ENCODE measurements around the gene ZNRF3. TPM values are rescaled to one million over a fixed set of nuclear protein-coding genes. Genes with fewer than 3 reads are reported as not detected.
A peak's percentile ranks its signal among the peaks of the same experiment; 100 is the strongest.

Gene ZNRF3
- total and polyA plus RNA-seq, 4 donors, result 3.5 to 10.2 (median 6.9) TPM

- no peak overlapping the region for H3K4me3 ChIP-seq
- H3K27ac ChIP-seq (ENCODE audit: low read depth in 1 of 2, low read length in 1 of 2), result peak overlapping the region in 1 of 2 donors; percentile 59
- DNase-seq, result peak in 2 of 3 donors; percentile 51 to 79
- WGBS, 2 donors, result 65 to 80% methylated on average over 3 of the region's 3 CpGs
- peaks cover 0 to 2% (median 0%) of the 10 kb centered on the region in 4 donors for H3K36me3 ChIP-seq (ENCODE audit: control insufficient read depth in 4 of 4, insufficient read depth in 4 of 4, low read length in 4 of 4)
- H3K9ac ChIP-seq (ENCODE audit: insufficient read depth in 1 of 2, low read length in 2 of 2), result no peak overlapping the region
- TF ChIP-seq CTCF (IDR thresholded peaks at IDR 0.05; ENCODE audit: control extremely low read depth, extremely low read depth), result no peak
- no peak for ATAC-seq (ENCODE audit: insufficient read depth, low FRiP score)
- H3K27me3 ChIP-seq (ENCODE audit: control insufficient read depth in 3 of 3, insufficient read depth in 3 of 3, low read length in 2 of 3), result no peaks in the 10 kb centered on the region
- H3K9me3 ChIP-seq (ENCODE audit: control insufficient read depth in 4 of 4, insufficient read depth in 3 of 4, low read length in 3 of 4), result no peaks in the 10 kb centered on the region
- H3K4me1 ChIP-seq (ENCODE audit: control insufficient read depth in 5 of 5, insufficient read depth in 5 of 5, low read length in 5 of 5), result peaks cover 0 to 34% (median 7%) of the 10 kb centered on the region in 5 donors
Observed at GRCh38 chr22:29016067-29016938, 132.9 kb downstream of the ZNRF3 start.

- Histone ChIP-seq H3K27me3 (ENCODE audit: control insufficient read depth in 3 of 3, insufficient read depth in 3 of 3, low read length in 2 of 3) (no peaks in the 10 kb centered on the region), H3K27ac (ENCODE audit: low read depth in 1 of 2, low read length in 1 of 2) (no peak overlapping the region), H3K4me3 (no peak overlapping the region), H3K9ac (ENCODE audit: insufficient read depth in 1 of 2, low read length in 2 of 2) (no peak overlapping the region), H3K36me3 (ENCODE audit: control insufficient read depth in 4 of 4, insufficient read depth in 4 of 4, low read length in 4 of 4) (peaks cover 0 to 4% (median 0%) of the 10 kb centered on the region in 4 donors), H3K4me1 (ENCODE audit: control insufficient read depth in 5 of 5, insufficient read depth in 5 of 5, low read length in 5 of 5) (peaks cover 0 to 17% (median 3%) of the 10 kb centered on the region in 5 donors), H3K9me3 (ENCODE audit: control insufficient read depth in 4 of 4, insufficient read depth in 3 of 4, low read length in 3 of 4) (no peaks in the 10 kb centered on the region)
- ATAC-seq (ENCODE audit: insufficient read depth, low FRiP score), result no peak
- WGBS, 2 donors, result 95 to 96% methylated on average over 4 of the region's 4 CpGs
- DNase-seq, result no peak
- no peak for TF ChIP-seq CTCF (IDR thresholded peaks at IDR 0.05; ENCODE audit: control extremely low read depth, extremely low read depth)
Observed at GRCh38 chr22:29018293-29019189, 135.2 kb downstream of the ZNRF3 start.

- H3K9ac ChIP-seq (ENCODE audit: insufficient read depth in 1 of 2, low read length in 2 of 2), result no peak overlapping the region
Observed at GRCh38 chr22:29022101-29022817, 138.9 kb downstream of the ZNRF3 start.

More at GRCh38 chr22:29022101-29022817, 138.9 kb downstream of the ZNRF3 start:
- H3K4me3 ChIP-seq, result no peak overlapping the region
- ATAC-seq (ENCODE audit: insufficient read depth, low FRiP score) (no peak), DNase-seq (peak in 1 of 3 donors; percentile 56)
- H3K9me3 ChIP-seq (ENCODE audit: control insufficient read depth in 4 of 4, insufficient read depth in 3 of 4, low read length in 3 of 4), result no peaks in the 10 kb centered on the region
- no peak for TF ChIP-seq CTCF (IDR thresholded peaks at IDR 0.05; ENCODE audit: control extremely low read depth, extremely low read depth)
- no peaks in the 10 kb centered on the region for H3K27me3 ChIP-seq (ENCODE audit: control insufficient read depth in 3 of 3, insufficient read depth in 3 of 3, low read length in 2 of 3)
- H3K27ac ChIP-seq (ENCODE audit: low read depth in 1 of 2, low read length in 1 of 2), result no peak overlapping the region
- H3K36me3 ChIP-seq (ENCODE audit: control insufficient read depth in 4 of 4, insufficient read depth in 4 of 4, low read length in 4 of 4), result peaks cover 0 to 2% (median 0%) of the 10 kb centered on the region in 4 donors
- WGBS, 2 donors, result 84 to 93% methylated on average over 6 of the region's 6 CpGs
- H3K4me1 ChIP-seq (ENCODE audit: control insufficient read depth in 5 of 5, insufficient read depth in 5 of 5, low read length in 5 of 5), result peaks cover 0 to 7% (median 3%) of the 10 kb centered on the region in 5 donors

All from lung (tissue), 12 donors.